C1 segment of cervical spinal cord (tissue), 14 donors: ENCODE results near the gene USH1G.

ENCODE experiments used
- DNase-seq, 14 donors: peaks; one replicate each; lab custom pipeline; 2025; lab: John Stamatoyannopoulos, UW

Gene USH1G

DNA sequence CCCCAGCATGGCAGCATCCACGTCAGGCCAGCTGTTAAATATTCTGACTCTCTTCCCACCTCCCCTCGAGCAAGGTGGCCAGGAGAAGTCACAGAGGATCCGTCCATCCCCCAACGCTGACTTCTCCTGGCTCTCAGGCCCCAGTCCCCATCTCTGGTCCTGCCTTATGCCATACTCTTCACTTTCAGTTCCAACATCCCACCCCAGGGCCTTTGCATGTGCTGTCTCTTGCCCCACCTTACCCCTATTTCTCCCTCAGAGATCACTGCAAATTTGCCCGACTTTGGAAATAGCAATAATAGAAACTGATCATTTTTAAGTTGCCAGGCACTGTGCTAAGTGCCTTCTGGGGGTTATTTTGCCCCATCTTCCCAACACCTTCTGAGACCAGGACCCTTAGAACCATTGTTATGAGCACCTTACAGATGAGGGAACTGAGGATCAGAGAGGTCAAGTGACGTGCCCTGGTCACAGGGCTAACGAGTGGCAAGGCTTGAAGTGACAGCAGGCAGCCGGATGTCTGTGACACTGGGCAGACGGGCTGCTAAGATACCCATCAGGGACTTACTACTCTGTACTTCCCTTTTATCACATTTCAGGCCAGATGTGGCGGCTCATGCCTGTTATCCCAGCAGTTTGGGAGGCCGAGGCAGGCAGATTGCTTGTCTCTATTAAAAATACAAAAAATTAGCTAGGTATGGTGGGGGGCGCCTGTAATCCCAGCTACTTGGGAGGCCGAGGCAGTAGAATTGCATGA lies 31.8 kb upstream of the USH1G start:
- DNase-seq, result no peak

DNA sequence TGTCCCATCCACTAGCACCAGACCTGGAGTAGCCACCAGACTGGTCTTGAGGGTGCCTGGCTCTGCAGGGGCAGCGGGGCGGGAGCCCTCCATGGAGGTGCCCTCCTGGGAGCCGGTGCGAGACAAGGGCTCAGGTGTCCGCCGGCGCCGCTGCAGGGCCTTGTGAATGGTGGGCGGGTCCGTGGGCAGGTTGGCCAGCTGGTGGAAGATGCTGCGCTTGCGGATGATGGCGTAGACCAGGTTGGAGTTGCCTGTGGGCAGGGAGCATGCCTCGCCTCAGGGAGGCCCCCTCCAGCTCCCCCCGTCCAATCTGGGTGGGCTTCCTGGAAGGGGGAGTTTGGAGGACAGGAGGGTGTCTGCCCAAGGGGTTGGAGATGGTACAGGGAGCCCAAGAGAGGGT lies 31.1 kb upstream of the USH1G start:
- no peak for DNase-seq

DNA sequence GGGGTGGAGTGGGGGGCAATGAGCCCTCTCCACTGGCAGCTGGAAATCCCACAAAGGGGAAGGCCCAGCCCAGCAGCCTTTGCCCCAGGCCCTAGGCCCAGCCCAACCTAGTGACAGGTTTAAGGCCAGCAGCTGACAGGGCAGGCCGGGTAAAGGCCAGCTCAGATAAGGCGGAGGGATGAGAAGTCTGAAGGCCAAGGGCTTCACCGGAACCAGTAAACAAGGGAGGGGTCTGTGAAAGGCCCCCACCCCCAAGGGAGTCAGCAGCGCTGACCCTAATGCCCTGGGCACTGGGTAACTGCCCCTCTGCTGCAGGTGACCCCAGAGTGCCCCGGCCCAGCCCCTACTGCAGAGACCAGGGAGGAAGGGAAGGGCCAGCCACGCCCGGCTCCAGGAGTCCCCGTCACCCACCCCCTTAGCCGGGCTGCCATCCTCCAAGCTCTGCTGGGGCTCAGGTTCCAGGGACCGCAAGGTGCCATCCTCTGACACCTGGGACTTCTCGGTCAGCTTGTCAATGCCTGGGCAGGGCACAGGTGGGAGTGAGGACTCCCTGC lies 30.2 kb upstream of the USH1G start:
- DNase-seq, result no peak

DNA sequence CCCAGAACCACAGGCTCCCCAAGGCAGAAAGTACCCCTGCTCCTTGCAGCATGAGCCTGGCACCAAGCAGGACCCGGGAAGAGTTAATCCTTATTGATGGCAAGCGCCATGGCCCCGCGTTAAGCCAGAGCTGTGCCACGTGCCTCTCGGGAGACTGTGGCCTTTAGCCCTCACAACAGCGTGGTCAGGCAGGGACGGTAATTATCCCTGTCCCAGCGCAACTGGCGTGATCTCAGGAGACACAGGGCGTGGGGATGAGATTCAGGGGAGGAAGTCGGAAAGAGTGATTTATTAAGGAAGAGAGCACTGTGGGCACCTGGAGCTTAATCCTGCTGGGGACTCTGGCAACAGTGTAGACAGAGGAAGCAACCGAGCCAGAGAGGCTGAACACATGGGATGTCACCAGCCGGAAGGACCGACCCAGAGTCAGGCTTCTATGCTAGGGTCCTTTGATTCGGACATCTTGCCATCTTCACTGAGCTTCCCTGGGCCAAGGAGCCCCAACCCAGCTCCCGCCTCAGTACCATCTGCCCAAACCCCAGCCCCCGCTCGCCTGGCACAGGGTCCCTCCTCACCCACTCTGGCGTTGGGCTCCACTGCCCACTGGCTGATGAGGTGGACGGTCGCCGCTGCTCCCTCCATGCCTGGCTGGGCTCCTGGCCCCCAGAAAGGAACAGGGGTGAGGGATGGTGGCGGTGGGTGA lies 29.5 kb upstream of the USH1G start:
- DNase-seq, result no peak

DNA sequence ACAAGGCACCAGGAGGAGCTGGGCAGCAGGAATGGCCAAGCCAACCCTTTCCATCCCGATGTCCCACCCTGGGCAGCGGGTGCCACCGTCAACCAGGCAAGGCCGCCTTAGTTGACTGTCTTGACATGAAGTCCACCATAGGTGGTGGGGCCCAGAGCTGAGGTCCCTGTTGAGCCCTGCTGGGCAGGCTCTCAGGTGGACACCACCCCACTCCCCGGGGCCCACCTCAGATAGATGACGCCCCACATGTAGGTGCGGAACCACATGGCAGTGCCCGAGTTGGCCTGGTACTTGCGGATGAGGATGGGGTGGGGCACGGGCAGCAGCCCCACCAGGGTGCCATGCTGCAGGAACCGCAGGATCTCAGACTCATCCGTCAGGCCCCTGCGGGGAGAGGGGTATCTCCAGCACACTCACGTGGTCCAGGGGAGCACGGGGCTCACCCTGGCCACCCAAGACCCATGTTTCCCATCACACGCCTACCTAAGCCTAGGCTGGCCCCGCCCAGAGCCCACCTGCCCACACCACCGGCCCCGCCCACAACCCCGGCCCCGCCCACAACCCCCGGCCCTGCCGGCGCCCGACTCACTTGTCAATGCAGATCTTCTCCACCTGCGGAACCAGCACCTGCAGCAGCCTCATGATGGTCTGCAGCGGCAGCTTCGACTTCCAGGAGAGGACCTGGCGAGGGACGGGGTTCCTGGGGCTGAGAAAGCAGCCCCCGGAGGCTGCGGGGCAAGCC lies 28.8 kb upstream of the USH1G start:
- DNase-seq, result no peak

DNA sequence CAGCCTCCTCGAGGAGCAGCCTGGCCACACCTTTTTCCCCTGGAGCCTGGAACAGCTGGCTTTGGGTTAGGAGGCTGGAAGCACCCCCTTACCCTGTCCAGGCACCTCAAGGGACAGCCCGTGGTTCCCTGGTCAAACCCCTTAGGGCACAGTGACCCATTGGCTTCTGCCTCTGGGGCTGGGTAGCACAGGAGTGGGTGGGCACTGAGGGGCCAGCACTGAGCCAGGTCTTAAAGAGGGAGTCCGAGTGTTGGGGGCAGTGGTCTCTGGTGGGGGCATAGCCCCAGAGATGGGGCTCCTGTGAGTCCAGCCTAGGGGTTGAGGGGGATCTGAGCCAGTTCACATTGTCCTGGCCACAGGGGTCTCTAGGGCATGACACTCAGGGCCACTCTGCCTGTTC lies 28.0 kb upstream of the USH1G start:
- DNase-seq, result no peak

DNA sequence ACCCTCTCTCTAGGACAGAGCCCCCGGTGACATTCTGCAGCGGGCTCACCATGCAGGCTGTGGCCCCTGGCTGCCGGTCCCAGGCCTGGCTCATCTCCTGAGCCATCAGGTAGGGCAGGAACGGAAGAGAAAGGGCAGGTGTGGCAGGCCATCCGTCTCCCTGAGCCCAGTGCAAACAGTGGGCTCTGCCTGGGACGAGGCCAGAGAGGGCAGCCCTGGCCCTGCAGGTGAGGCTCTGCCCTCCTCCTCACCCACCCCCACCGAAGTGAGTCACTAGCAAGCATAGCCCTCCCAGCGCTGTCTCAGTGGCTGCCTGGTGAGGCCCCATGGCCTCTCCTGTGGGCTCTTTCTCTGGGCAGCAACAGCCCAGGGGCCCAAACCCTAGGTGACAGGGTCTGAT lies 27.2 kb upstream of the USH1G start:
- no peak for DNase-seq

DNA sequence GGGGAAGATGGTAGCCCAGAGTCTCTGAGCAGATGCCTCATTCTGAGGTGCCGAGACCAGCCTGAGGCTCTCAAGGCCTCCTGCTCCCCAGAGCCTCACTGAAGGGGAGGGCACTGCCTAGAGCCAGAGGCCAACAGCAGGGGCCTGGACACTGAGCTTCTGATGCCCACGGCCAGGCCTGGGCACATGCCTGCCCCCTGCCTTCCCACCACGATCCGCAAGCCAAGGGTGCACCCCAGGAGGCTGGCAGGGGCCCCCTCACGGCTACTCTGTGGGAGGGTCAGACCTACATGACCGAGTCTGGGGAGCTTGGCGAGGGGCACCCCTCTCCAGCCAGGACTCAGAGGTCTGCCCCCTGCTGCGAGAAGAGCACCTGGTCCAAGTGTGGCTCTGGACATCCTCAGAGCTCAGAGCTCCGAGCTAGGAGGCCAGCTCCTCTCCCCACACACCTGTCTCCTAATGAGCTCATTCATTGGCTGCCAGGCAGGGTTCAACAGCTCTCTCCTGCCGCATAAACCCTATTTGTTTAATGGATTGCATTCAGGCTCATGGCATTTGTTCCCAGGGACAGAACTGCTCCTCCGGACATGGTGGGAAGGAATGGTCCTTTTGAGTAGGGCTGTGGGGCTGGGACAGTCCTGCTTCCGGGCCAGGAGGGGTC lies 26.5 kb upstream of the USH1G start:
- DNase-seq, result peak in 1 of 14 donors; percentile 21

DNA sequence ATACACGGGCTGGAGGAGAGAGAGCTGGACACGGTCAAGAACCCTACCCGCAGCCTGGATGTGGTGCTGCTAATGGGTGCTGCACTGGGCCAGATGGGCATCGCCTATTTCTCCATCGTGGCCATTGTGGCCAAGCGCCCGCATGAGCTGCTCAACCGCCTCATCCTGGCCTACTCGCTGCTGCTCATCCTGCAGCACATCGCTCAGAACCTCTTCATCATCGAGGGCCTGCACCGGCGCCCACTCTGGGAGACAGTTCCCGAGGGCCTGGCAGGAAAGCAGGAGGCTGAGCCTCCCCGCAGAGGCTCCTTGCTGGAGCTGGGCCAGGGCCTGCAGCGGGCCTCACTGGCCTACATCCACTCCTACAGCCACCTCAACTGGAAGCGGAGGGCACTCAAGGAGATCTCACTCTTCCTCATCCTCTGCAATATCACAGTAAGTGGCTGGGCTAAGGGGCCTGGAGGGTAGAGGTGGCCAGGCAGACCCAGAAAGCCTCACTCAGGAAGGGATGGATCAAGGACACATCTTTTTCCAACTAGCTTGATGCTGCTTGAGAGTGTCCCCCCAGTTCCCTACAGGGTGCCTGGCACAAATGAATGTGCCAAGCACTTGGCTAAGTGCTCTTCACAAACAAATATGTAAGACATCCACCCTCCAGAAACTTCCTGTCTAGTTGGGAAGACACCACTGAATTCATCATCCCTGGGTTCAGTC lies 24.1 kb upstream of the USH1G start:
- no peak for DNase-seq

DNA sequence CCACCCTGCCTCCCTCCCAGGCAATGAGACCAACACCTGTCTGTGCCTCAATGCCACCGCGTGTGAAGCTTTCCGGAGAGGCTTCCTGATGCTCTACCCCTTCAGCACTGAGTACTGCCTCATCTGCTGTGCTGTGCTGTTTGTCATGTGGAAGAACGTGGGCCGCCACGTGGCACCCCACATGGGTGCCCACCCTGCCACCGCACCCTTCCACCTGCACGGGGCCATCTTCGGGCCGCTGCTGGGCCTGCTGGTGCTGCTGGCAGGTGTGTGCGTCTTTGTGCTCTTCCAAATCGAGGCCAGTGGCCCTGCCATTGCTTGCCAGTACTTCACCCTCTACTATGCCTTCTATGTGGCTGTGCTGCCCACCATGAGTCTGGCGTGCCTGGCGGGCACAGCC lies 23.6 kb upstream of the USH1G start:
- no peak for DNase-seq

DNA sequence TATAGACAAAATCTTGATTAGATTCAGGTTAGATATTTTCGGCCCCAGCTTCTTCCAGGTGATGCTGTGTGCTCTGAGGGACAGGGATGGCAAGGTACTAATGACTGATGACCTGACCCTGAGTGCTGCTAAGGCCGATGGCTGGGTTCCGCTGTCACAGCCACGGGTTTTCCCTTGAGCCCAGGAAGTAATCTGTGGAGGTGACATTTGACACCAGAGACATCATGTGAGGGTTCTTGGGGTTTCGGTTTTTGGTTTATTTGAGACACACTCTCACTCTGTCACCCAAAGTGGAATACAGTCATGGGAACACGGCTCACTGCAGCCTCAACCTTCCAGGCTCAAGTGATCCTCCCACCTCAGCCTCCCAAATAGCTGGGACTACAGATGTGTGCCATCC lies 22.5 kb upstream of the USH1G start:
- no peak for DNase-seq

DNA sequence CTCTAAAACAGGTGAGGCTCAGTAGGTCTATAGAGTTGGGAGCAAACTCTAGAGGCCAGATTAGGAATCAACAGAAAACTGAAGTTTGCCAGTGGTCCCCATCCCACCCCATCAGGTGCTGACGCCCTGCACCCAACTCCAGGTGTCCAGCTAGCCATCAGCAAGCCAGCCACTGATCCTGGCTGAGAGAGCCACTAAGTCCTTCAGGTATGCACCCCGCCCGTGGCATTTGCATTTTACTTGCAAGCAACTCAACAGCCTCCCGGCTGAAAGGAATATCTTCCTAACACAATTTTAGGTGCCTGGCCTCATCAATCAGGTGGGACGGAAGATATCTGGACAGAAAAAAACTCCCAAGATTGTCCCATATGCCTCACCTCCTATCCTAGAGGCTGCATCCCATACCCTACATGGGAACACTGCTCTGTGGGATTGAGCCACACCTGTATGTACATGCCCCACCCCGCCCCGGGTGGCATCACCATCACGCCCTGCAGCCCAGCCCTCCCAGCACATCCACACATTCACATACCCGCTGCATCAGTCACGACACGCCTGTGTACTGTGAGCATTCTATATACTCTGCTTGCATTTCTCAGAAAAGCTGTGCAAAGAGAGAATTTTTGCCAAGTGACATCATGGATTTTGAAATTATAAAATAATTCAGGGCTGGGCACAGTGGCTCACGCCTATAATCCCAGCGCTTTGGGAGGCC lies 20.9 kb upstream of the USH1G start:
- no peak for DNase-seq

DNA sequence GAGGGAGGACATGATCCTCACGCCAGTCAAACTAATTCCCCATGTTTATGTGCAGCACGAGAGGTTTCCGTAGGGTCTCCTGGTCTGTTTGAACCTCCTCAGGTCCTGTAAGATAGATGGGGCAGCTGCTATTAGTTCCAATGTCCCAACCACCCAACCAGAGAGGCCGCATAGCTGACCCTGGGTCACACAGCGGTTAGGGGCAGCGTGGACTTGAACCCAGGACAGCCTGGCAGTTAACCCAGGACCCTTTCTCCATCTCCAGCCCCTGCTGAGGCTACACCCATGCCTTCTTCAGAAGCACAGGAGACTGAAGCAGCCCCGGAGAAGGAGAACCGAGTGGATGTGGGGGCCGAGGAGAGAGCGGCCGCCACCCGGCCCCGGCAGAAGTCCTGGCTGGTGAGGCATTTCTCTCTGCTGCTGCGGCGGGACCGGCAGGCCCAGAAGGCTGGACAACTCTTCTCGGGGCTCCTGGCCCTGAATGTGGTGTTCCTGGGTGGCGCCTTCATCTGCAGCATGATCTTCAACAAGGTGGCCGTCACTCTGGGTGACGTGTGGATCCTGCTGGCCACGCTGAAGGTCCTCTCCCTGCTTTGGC lies 18.2 kb upstream of the USH1G start:
- DNase-seq, result no peak

DNA sequence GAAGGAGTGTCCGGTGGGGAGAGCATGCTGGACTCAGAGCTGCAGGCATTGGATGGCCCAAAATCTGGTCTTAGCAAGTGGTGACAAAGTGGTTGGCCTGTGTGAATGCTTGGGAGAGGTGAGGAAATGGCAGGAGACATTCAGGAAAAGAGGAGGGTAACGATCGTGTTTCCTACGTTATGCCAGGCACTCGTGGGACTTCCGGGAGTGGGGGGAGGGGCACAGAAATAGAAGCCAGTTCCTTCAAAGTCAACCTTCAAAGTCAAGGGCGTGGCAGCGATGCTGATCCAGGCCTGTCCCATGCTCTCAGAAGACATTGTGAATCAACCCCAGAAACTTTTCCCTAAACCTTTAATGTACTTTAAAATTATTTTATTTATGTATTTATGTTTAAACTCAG lies 16.5 kb upstream of the USH1G start:
- no peak for DNase-seq

DNA sequence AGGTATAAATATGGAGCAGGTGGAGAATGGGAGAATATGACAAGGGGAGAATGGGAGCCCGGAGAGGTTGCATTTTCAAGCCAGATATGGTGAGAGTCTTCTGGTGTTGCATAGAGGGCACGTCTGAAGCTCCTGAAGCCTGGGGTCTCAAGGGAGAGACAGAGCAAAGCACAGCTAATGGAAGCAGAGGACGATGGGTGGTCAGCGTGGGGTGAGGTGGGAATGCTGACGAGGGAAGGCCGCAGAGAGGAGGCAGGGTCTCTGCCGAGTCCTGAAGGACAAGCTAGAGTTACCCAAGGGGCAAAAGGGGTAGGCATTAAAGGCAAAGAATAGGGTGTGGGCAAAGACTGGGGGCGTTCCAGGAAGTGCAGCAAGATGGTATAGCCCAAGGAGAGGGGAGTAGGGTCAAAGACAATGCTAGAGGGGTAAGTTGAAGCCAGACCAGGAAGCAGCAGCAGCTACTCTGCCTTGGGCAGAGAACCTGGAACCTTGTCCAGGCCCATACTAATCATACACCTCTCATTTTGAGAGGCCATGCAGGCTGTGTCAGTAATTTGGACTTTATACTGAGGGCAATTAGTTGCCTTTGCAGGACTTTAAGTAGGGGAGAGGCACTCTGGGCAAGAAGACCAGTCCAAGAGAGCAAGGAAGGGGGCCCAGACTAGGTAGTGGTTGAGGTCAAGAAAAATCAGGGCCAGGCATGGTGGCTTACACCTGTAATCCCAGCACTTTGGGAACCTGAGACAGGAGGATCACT lies 15.3 kb upstream of the USH1G start:
- DNase-seq, result no peak

DNA sequence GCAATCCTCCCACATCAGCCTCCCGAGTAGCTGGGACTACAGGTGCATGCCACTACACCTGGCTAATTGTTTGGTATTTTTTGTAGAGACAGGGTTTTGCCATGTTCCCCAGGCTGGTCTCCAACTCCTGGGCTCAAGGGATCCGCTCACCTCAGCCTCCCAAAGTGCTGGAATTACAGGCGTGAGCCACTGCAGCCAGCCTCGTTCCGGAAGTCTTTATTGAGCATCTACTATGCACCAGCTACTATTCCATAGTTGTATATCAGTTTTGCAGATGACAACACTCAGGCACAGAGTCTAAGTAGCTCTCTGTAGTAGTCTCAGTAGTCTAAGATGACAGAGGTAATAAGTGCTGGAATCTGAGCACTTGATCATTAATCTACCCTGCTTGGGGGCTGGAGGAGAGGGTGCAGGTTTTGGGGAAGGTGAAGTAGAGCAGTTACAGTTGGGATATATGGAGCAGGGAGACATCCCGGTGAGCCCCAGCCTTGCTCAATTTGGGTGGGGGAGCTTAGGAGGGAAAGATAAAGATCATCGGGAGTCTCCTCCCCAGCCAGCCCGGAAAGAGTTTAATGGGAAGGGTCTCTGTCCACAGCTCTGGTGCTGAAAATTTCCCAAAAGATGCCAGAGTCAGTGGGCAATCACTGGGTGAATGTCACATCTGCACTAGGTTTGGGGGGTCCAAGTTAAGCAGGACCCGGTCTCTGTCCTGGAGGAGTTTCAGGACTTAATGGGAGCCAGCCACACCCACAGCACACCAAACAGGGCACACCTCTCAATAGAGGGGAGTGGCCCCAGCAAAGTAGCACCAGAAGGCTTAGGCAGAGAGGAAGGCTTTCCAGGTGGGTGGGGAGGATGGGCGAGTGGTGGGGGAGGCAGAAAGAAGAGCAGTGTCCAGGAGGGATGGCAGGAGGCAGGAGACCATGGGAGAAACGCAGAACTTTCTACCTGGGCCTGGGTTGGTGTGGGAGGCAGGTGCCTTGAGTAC lies 14.3 kb upstream of the USH1G start:
- no peak for DNase-seq

DNA sequence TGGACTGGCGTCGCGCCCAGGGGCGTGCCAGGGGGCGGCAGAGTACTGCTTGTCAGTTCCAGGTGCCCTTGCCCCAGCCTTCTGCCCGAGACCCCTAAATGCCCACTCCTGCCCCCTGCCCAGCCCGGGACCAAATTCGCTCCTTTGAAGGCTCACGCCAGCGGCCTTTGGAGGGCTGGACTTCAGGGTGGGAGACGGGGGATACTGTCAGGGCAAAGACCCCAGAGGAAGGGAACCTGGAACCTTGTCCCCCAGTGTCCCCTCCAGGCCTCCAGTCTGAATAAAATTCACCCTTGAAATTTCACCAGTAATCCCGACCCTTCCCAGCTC lies 13.4 kb upstream of the USH1G start:
- no peak for DNase-seq
